Fibroblast of mammary gland (primary cell): ENCODE results near the gene TPST2.
A peak's percentile ranks its signal among the peaks of the same experiment; 100 is the strongest.

Experiments
- DNase-seq: peaks from one replicate; pipeline ENCODE4 v3.0.0-alpha.2; 2010; ENCODE audit warnings: low read depth
- H3K4me3 ChIP-seq: 2 replicates; pipeline ENCODE4 v1.5.1; 2011; ENCODE audit warnings: low read depth, mild to moderate bottlenecking, low read length, moderate library complexity; ENCODE audit not compliant: control insufficient read depth
- CTCF ChIP-seq: conservative IDR thresholded peaks from 2 replicates; pipeline ENCODE4 v1.5.1; 2011; ENCODE audit warnings: low read depth, low read length, inconsistent platforms; ENCODE audit not compliant: control insufficient read depth, insufficient read depth

Gene TPST2

GRCh38 chr22:26589845-26590736 lies at the start of gene TPST2:
TPST2 (minus strand) TSS chr22:26590132; CDS start chr22:26541630, 48,502 bp downstream.
- DNase-seq = peak; percentile 49
- no peak for TF ChIP-seq CTCF
- peak within 1 kb of the TSS; percentile 69 for H3K4me3 ChIP-seq

GRCh38 chr22:26636296-26636695 lies 46.4 kb upstream of the TPST2 start:
- no peak for TF ChIP-seq CTCF
- no peak overlapping the region for H3K4me3 ChIP-seq
- DNase-seq = no peak

GRCh38 chr22:26635117-26635516 lies 45.2 kb upstream of the TPST2 start:
- no peak for DNase-seq
- no peak for TF ChIP-seq CTCF
- no peak overlapping the region for H3K4me3 ChIP-seq

GRCh38 chr22:26634189-26634588 lies 44.3 kb upstream of the TPST2 start:
- TF ChIP-seq CTCF = no peak
- no peak for DNase-seq
- H3K4me3 ChIP-seq = no peak overlapping the region

GRCh38 chr22:26632422-26633155 lies 42.7 kb upstream of the TPST2 start:
- H3K4me3 ChIP-seq = no peak overlapping the region
- DNase-seq = no peak
- TF ChIP-seq CTCF = no peak

- TF ChIP-seq CTCF = no peak
- DNase-seq = no peak
Observed at GRCh38 chr22:26631282-26631681, 41.4 kb upstream of the TPST2 start.

More at GRCh38 chr22:26631282-26631681, 41.4 kb upstream of the TPST2 start:
- H3K4me3 ChIP-seq = no peak overlapping the region
